ENCODE data around the gene CAMP. TPM values are rescaled to one million over a fixed set of nuclear protein-coding genes. Genes with fewer than 3 reads are reported as not detected.

The CAMP gene
- polyA plus RNA-seq, 1 donor from 2014 or later = not detected

DNA sequence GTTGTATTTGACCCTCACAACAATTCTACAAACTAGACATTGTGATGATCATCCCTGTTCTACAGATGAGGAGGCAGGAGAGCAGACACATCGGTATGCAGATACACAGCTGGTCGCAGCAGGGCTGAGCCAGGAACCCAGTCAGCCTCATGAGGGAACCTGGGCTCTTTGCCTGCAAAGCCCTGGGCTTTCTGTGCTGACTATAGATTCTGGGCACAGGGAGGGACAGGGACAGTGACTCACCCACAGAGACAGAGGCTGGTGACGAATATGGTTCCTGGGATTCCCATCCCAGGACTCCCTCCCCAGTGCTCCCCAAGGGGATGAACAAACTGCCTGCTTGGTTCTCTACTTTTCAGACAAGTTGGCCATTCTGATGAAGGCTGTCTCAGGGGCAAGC is 3.8 kb upstream of the CAMP start:
- Histone ChIP-seq H3K4me3 (ENCODE audit: low read length) (no peak overlapping the region), H3K36me3 (ENCODE audit: insufficient read depth, low read length) (no peaks in the 10 kb centered on the region), H3K9ac (ENCODE audit: low read length) (no peak overlapping the region), H4K20me1 (ENCODE audit: insufficient read depth) (no peaks in the 10 kb centered on the region), H3K79me2 (replicated peaks; ENCODE audit: insufficient read depth, low read length) (no peaks in the 10 kb centered on the region), H3K9me3 (ENCODE audit: low read length) (no peaks in the 10 kb centered on the region), H3K27me3 (ENCODE audit: insufficient read depth, low read depth, low read length) (no peaks in the 10 kb centered on the region), H3K9me2 (ENCODE audit: insufficient read depth, low read length) (no peaks in the 10 kb centered on the region), H2AFZ (ENCODE audit: low read depth, low read length) (no peak overlapping the region), H3K4me2 (ENCODE audit: low read length) (no peak overlapping the region), H3F3A (ENCODE audit: insufficient read depth, low read length, poor library complexity, severe bottlenecking) (no peaks in the 10 kb centered on the region), H3K27ac (ENCODE audit: low read length) (no peak overlapping the region)
- TF ChIP-seq, protein P1, sequence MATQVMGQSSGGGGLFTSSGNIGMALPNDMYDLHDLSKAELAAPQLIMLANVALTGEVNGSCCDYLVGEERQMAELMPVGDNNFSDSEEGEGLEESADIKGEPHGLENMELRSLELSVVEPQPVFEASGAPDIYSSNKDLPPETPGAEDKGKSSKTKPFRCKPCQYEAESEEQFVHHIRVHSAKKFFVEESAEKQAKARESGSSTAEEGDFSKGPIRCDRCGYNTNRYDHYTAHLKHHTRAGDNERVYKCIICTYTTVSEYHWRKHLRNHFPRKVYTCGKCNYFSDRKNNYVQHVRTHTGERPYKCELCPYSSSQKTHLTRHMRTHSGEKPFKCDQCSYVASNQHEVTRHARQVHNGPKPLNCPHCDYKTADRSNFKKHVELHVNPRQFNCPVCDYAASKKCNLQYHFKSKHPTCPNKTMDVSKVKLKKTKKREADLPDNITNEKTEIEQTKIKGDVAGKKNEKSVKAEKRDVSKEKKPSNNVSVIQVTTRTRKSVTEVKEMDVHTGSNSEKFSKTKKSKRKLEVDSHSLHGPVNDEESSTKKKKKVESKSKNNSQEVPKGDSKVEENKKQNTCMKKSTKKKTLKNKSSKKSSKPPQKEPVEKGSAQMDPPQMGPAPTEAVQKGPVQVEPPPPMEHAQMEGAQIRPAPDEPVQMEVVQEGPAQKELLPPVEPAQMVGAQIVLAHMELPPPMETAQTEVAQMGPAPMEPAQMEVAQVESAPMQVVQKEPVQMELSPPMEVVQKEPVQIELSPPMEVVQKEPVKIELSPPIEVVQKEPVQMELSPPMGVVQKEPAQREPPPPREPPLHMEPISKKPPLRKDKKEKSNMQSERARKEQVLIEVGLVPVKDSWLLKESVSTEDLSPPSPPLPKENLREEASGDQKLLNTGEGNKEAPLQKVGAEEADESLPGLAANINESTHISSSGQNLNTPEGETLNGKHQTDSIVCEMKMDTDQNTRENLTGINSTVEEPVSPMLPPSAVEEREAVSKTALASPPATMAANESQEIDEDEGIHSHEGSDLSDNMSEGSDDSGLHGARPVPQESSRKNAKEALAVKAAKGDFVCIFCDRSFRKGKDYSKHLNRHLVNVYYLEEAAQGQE (IDR thresholded peaks at IDR 0.05; ENCODE audit: borderline replicate concordance) = no peak
- TF ChIP-seq POLR2AphosphoS5 (IDR thresholded peaks at IDR 0.05) (no peak), EP300 (conservative IDR thresholded peaks at IDR 0.05; ENCODE audit: poor library complexity, severe bottlenecking) (no peak), TAF1 (IDR thresholded peaks at IDR 0.05; ENCODE audit: low read depth) (no peak), MXI1 (conservative IDR thresholded peaks at IDR 0.05; ENCODE audit: poor library complexity, severe bottlenecking) (no peak), SMC3 (conservative IDR thresholded peaks at IDR 0.05; ENCODE audit: poor library complexity) (no peak)

DNA sequence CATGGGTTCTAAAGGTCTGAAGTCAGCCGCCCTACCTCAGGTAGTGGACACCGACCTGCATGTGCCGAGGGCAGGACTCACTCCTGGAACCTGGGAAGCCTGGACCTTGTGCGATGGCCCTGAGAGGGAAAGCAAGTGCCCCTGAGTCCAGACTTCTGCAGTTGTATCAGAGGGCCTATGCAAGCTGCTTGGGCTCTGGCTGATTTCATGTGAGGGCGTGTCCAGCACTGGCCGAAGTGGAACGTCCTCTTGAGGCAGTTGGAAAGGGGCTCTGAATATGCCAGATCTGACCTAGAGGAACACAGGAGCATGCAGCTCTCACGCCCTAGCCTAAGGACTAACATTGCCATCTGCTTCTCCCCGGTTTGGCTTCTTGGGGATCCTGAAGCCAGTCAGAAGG is 2.5 kb upstream of the CAMP start:
- H3K9me3 ChIP-seq (ENCODE audit: low read length) = no peaks in the 10 kb centered on the region
- H3K9ac ChIP-seq (ENCODE audit: low read length) = no peak overlapping the region

More for the DNA sequence above, 2.5 kb upstream of the CAMP start:
- H3K4me2 ChIP-seq (ENCODE audit: low read length) = no peak overlapping the region
- H3K27me3 ChIP-seq (ENCODE audit: insufficient read depth, low read depth, low read length) = no peaks in the 10 kb centered on the region
- no peaks in the 10 kb centered on the region for H3K79me2 ChIP-seq (replicated peaks; ENCODE audit: insufficient read depth, low read length)
- H3F3A ChIP-seq (ENCODE audit: insufficient read depth, low read length, poor library complexity, severe bottlenecking) = no peaks in the 10 kb centered on the region
- H3K27ac ChIP-seq (ENCODE audit: low read length) = no peak overlapping the region
- TF ChIP-seq, protein P2, sequence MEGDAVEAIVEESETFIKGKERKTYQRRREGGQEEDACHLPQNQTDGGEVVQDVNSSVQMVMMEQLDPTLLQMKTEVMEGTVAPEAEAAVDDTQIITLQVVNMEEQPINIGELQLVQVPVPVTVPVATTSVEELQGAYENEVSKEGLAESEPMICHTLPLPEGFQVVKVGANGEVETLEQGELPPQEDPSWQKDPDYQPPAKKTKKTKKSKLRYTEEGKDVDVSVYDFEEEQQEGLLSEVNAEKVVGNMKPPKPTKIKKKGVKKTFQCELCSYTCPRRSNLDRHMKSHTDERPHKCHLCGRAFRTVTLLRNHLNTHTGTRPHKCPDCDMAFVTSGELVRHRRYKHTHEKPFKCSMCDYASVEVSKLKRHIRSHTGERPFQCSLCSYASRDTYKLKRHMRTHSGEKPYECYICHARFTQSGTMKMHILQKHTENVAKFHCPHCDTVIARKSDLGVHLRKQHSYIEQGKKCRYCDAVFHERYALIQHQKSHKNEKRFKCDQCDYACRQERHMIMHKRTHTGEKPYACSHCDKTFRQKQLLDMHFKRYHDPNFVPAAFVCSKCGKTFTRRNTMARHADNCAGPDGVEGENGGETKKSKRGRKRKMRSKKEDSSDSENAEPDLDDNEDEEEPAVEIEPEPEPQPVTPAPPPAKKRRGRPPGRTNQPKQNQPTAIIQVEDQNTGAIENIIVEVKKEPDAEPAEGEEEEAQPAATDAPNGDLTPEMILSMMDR (IDR thresholded peaks at IDR 0.05; ENCODE audit: poor library complexity, severe bottlenecking) = no peak
- TF ChIP-seq RAD21 (conservative IDR thresholded peaks at IDR 0.05) (no peak), EZH2 (IDR thresholded peaks at IDR 0.05; ENCODE audit: borderline replicate concordance, insufficient read depth, low read length, poor library complexity, severe bottlenecking) (no peak), EP300 (conservative IDR thresholded peaks at IDR 0.05; ENCODE audit: poor library complexity, severe bottlenecking) (no peak), TAF1 (IDR thresholded peaks at IDR 0.05; ENCODE audit: low read depth) (no peak), SMC3 (conservative IDR thresholded peaks at IDR 0.05; ENCODE audit: poor library complexity) (no peak), POLR2AphosphoS5 (IDR thresholded peaks at IDR 0.05) (no peak), MXI1 (conservative IDR thresholded peaks at IDR 0.05; ENCODE audit: poor library complexity, severe bottlenecking) (no peak)
- TF ChIP-seq, protein P1 (IDR thresholded peaks at IDR 0.05; ENCODE audit: borderline replicate concordance) = no peak
- no peak overlapping the region for H3K4me3 ChIP-seq (ENCODE audit: low read length)
- no peaks in the 10 kb centered on the region for H4K20me1 ChIP-seq (ENCODE audit: insufficient read depth)
- H3K36me3 ChIP-seq (ENCODE audit: insufficient read depth, low read length) = no peaks in the 10 kb centered on the region
- no peak overlapping the region for H2AFZ ChIP-seq (ENCODE audit: low read depth, low read length)
- no peaks in the 10 kb centered on the region for H3K9me2 ChIP-seq (ENCODE audit: insufficient read depth, low read length)
